ENCODE measurements around the gene MCIDAS. TPM values are rescaled to one million over a fixed set of nuclear protein-coding genes. Genes with fewer than 3 reads are reported as not detected.

MCIDAS gene
- total and polyA plus RNA-seq, 2 of the 13 experiments (the other 11 are each of a cell fraction or from before 2014, with no cell fraction given): not detected

- TF ChIP-seq TFE3 (CRISPR knock-in tag; IDR thresholded peaks at IDR 0.05) (no peak), ZNF616 (CRISPR knock-in tag; IDR thresholded peaks at IDR 0.05; ENCODE audit: low read depth) (no peak), RELA (CRISPR knock-in tag; IDR thresholded peaks at IDR 0.05) (no peak), CBX2 (IDR thresholded peaks at IDR 0.05; ENCODE audit: low read depth, low read length) (0 out of 2 replicates have a peak, but pooled peaks have one; percentile 31), CBX2 (CRISPR knock-in tag; IDR thresholded peaks at IDR 0.05; ENCODE audit: low read depth) (no peak), PAF1 (CRISPR knock-in tag; IDR thresholded peaks at IDR 0.05) (no peak), CCDC6 (CRISPR knock-in tag; IDR thresholded peaks at IDR 0.05) (no peak), FOXK1 (CRISPR knock-in tag; IDR thresholded peaks at IDR 0.05; ENCODE audit: borderline replicate concordance, low read depth) (peak; percentile 37; the same call in 1 of the 2 replicates), HMGXB4 (CRISPR knock-in tag; IDR thresholded peaks at IDR 0.05; ENCODE audit: borderline replicate concordance in 1 of 2, low read depth in 1 of 2) (0 out of 4 replicates have a peak, but pooled peaks of 1 of the 2 experiments have one; percentile 20), ZFP90 (CRISPR knock-in tag; IDR thresholded peaks at IDR 0.05; ENCODE audit: borderline replicate concordance) (0 out of 2 replicates have a peak, but pooled peaks have one; percentile 45), CTCF (CRISPR knock-in tag; IDR thresholded peaks at IDR 0.05) (peak; percentile 88), FOXJ3 (CRISPR knock-in tag; IDR thresholded peaks at IDR 0.05; ENCODE audit: borderline replicate concordance) (0 out of 2 replicates have a peak, but pooled peaks have one; percentile 20), SMC3 (IDR thresholded peaks at IDR 0.05; ENCODE audit: low read length) (peak; percentile 70), CREM (IDR thresholded peaks at IDR 0.05) (no peak), CREM (CRISPR knock-in tag; IDR thresholded peaks at IDR 0.05) (no peak), SP1 (IDR thresholded peaks at IDR 0.05) (no peak), SP1 (CRISPR knock-in tag; IDR thresholded peaks at IDR 0.05) (no peak), ARID3A (IDR thresholded peaks at IDR 0.05; ENCODE audit: low read depth, low read length) (peak; percentile 55; the same call in 1 of the 2 replicates), RAD21 (CRISPR knock-in tag; IDR thresholded peaks at IDR 0.05) (peak; percentile 66), ZSCAN22 (CRISPR knock-in tag; IDR thresholded peaks at IDR 0.05) (no peak), PHB2 (IDR thresholded peaks at IDR 0.05; ENCODE audit: partially characterized antibody) (no peak), STAG1 (CRISPR knock-in tag; IDR thresholded peaks at IDR 0.05) (peak; percentile 92), CEBPG (CRISPR knock-in tag; IDR thresholded peaks at IDR 0.05) (0 out of 2 replicates have a peak, but pooled peaks have one; percentile 14), GTF2F1 (IDR thresholded peaks at IDR 0.05; ENCODE audit: low read length) (no peak), ZNF747 (CRISPR knock-in tag; IDR thresholded peaks at IDR 0.05; ENCODE audit: borderline replicate concordance) (no peak)
Measured at GRCh38 chr5:55172051-55172899, 54.8 kb downstream of the MCIDAS start (continued).
